Measurements from ENCODE around the gene MED8.

The MED8 gene

GRCh38 chr1:43389326-43390313 lies at the start of gene MED8, which contains the start of gene SZT2:
Gene MED8, minus strand, starts transcription at chr1:43389800. Its CDS starts 36 bp downstream, at chr1:43389764.
Gene SZT2, plus strand, starts transcription at chr1:43389899. Its CDS starts 70 bp downstream, at chr1:43389969.
- Histone ChIP-seq H3K27ac (ENCODE audit: low read depth, low read length) (peak within 1 kb of the TSS; percentile 11; the same call in 1 of the 2 replicates), H3K4me3 (ENCODE audit: low read depth, low read length) (peak within 1 kb of the TSS; percentile 92), H3K9me3 (ENCODE audit: control insufficient read depth, insufficient read depth, low read depth, low read length) (no peaks in the 10 kb centered on the region), H3K27me3 (ENCODE audit: control insufficient read depth, insufficient read depth, low read length) (no peaks in the 10 kb centered on the region), H3K4me1 (ENCODE audit: control insufficient read depth, insufficient read depth, low read length) (peaks cover 10% of the 10 kb centered on the region; the same call in 1 of the 2 replicates), H3K9ac (ENCODE audit: low read length) (peak within 1 kb of the TSS; percentile 86), H3K36me3 (ENCODE audit: control insufficient read depth, insufficient read depth, low read length) (peaks cover 33% of the 10 kb centered on the region)

GRCh38 chr1:43438953-43439581 lies 49.5 kb upstream of the MED8 start:
- H3K9ac ChIP-seq (ENCODE audit: low read length), result no peak overlapping the region
- no peaks in the 10 kb centered on the region for H3K4me1 ChIP-seq (ENCODE audit: control insufficient read depth, insufficient read depth, low read length)
- H3K27me3 ChIP-seq (ENCODE audit: control insufficient read depth, insufficient read depth, low read length), result no peaks in the 10 kb centered on the region
- H3K4me3 ChIP-seq (ENCODE audit: low read depth, low read length), result no peak overlapping the region
- no peaks in the 10 kb centered on the region for H3K9me3 ChIP-seq (ENCODE audit: control insufficient read depth, insufficient read depth, low read depth, low read length)
- H3K27ac ChIP-seq (ENCODE audit: low read depth, low read length), result no peak overlapping the region
- peaks cover 78% of the 10 kb centered on the region for H3K36me3 ChIP-seq (ENCODE audit: control insufficient read depth, insufficient read depth, low read length)

DNA sequence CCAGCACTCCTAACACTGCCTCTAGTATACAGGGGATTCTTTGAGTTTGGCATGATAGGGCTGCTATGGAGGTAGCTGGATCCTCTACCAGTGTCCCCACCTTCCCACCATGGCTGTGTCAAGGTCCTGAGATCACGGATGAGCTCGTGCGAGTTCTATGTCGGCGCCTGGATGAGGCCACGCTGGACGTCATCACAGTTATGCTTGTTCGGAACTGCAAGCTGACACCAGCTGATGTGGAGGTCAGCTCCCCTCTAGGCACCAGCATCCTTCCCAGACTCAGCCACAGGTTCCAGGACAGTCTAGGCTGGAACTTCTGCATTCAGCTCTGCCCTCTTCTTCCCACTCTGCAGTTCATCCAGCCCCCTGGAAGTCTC lies 49.0 kb upstream of the MED8 start:
- Histone ChIP-seq H3K9ac (ENCODE audit: low read length) (no peak overlapping the region), H3K27ac (ENCODE audit: low read depth, low read length) (no peak overlapping the region), H3K36me3 (ENCODE audit: control insufficient read depth, insufficient read depth, low read length) (peaks cover 78% of the 10 kb centered on the region)

GRCh38 chr1:43438006-43438405 lies 48.4 kb upstream of the MED8 start:
- Histone ChIP-seq H3K36me3 (ENCODE audit: control insufficient read depth, insufficient read depth, low read length) (peaks cover 77% of the 10 kb centered on the region), H3K4me1 (ENCODE audit: control insufficient read depth, insufficient read depth, low read length) (no peaks in the 10 kb centered on the region)

More for the DNA sequence above, 49.0 kb upstream of the MED8 start:
- no peaks in the 10 kb centered on the region for H3K4me1 ChIP-seq (ENCODE audit: control insufficient read depth, insufficient read depth, low read length)
- H3K9me3 ChIP-seq (ENCODE audit: control insufficient read depth, insufficient read depth, low read depth, low read length), result no peaks in the 10 kb centered on the region
- no peaks in the 10 kb centered on the region for H3K27me3 ChIP-seq (ENCODE audit: control insufficient read depth, insufficient read depth, low read length)
- no peak overlapping the region for H3K4me3 ChIP-seq (ENCODE audit: low read depth, low read length)

GRCh38 chr1:43437031-43437973 lies 47.7 kb upstream of the MED8 start:
- Histone ChIP-seq H3K27ac (ENCODE audit: low read depth, low read length) (no peak overlapping the region), H3K27me3 (ENCODE audit: control insufficient read depth, insufficient read depth, low read length) (no peaks in the 10 kb centered on the region), H3K36me3 (ENCODE audit: control insufficient read depth, insufficient read depth, low read length) (peaks cover 81% of the 10 kb centered on the region), H3K4me3 (ENCODE audit: low read depth, low read length) (no peak overlapping the region), H3K9ac (ENCODE audit: low read length) (no peak overlapping the region), H3K9me3 (ENCODE audit: control insufficient read depth, insufficient read depth, low read depth, low read length) (no peaks in the 10 kb centered on the region), H3K4me1 (ENCODE audit: control insufficient read depth, insufficient read depth, low read length) (no peaks in the 10 kb centered on the region)

More at GRCh38 chr1:43438006-43438405, 48.4 kb upstream of the MED8 start:
- Histone ChIP-seq H3K9me3 (ENCODE audit: control insufficient read depth, insufficient read depth, low read depth, low read length) (no peaks in the 10 kb centered on the region), H3K4me3 (ENCODE audit: low read depth, low read length) (no peak overlapping the region), H3K27ac (ENCODE audit: low read depth, low read length) (no peak overlapping the region), H3K27me3 (ENCODE audit: control insufficient read depth, insufficient read depth, low read length) (no peaks in the 10 kb centered on the region), H3K9ac (ENCODE audit: low read length) (no peak overlapping the region)

- no peak overlapping the region for H3K27ac ChIP-seq (ENCODE audit: low read depth, low read length)
- no peaks in the 10 kb centered on the region for H3K4me1 ChIP-seq (ENCODE audit: control insufficient read depth, insufficient read depth, low read length)
- no peaks in the 10 kb centered on the region for H3K27me3 ChIP-seq (ENCODE audit: control insufficient read depth, insufficient read depth, low read length)
- no peaks in the 10 kb centered on the region for H3K9me3 ChIP-seq (ENCODE audit: control insufficient read depth, insufficient read depth, low read depth, low read length)
- no peak overlapping the region for H3K9ac ChIP-seq (ENCODE audit: low read length)
- H3K36me3 ChIP-seq (ENCODE audit: control insufficient read depth, insufficient read depth, low read length), result peaks cover 86% of the 10 kb centered on the region
- no peak overlapping the region for H3K4me3 ChIP-seq (ENCODE audit: low read depth, low read length)
Measured at GRCh38 chr1:43436371-43436770, 46.8 kb upstream of the MED8 start.

GRCh38 chr1:43435146-43436145 lies 45.8 kb upstream of the MED8 start:
- Histone ChIP-seq H3K36me3 (ENCODE audit: control insufficient read depth, insufficient read depth, low read length) (peaks cover 86% of the 10 kb centered on the region), H3K27ac (ENCODE audit: low read depth, low read length) (no peak overlapping the region), H3K9me3 (ENCODE audit: control insufficient read depth, insufficient read depth, low read depth, low read length) (no peaks in the 10 kb centered on the region)

DNA sequence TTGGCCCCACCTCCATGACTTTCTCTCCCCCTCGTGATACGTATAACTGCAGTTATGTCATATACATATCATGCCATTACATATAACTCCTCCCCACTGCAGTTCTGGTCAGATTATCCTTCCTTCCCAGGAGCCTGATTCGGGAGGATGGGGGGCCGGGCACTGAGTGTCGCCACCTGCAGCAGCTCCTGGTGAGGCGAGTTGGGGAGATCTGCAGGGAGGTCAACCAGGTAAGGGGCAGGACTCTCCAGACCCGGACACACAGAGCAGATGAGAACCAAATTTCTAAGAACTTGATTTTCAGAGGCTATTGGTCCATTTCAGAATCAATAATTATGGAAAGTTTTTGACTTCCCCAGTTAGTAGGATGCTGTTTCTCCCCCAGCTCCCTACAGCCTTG lies 44.7 kb upstream of the MED8 start:
- Histone ChIP-seq H3K27me3 (ENCODE audit: control insufficient read depth, insufficient read depth, low read length) (no peaks in the 10 kb centered on the region), H3K4me1 (ENCODE audit: control insufficient read depth, insufficient read depth, low read length) (no peaks in the 10 kb centered on the region), H3K9me3 (ENCODE audit: control insufficient read depth, insufficient read depth, low read depth, low read length) (no peaks in the 10 kb centered on the region), H3K4me3 (ENCODE audit: low read depth, low read length) (no peak overlapping the region), H3K9ac (ENCODE audit: low read length) (no peak overlapping the region), H3K36me3 (ENCODE audit: control insufficient read depth, insufficient read depth, low read length) (peaks cover 88% of the 10 kb centered on the region), H3K27ac (ENCODE audit: low read depth, low read length) (no peak overlapping the region)

More at GRCh38 chr1:43435146-43436145, 45.8 kb upstream of the MED8 start:
- Histone ChIP-seq H3K4me3 (ENCODE audit: low read depth, low read length) (no peak overlapping the region), H3K9ac (ENCODE audit: low read length) (no peak overlapping the region), H3K4me1 (ENCODE audit: control insufficient read depth, insufficient read depth, low read length) (no peaks in the 10 kb centered on the region), H3K27me3 (ENCODE audit: control insufficient read depth, insufficient read depth, low read length) (no peaks in the 10 kb centered on the region)

DNA sequence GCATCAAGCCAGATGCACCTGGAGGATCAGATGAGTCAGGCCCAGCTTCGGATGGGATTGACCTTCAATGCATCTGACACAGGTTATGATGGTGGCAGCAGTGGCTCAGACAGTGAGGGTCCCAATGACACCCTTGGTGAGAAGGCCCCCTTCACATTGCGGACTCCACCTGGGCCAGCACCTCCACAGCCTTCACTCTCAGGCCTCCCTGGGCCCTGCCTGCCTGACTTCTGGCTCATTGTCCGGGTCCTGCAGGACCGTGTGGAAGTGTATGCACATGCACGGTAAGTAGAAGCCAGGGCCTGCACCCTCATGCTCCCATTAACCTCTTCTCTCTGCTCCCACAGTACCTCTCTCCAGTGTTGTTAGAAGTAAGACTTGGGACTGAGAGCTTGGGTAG lies 43.3 kb upstream of the MED8 start:
- Histone ChIP-seq H3K27me3 (ENCODE audit: control insufficient read depth, insufficient read depth, low read length) (no peaks in the 10 kb centered on the region), H3K4me1 (ENCODE audit: control insufficient read depth, insufficient read depth, low read length) (no peaks in the 10 kb centered on the region), H3K9ac (ENCODE audit: low read length) (no peak overlapping the region), H3K36me3 (ENCODE audit: control insufficient read depth, insufficient read depth, low read length) (peaks cover 88% of the 10 kb centered on the region), H3K9me3 (ENCODE audit: control insufficient read depth, insufficient read depth, low read depth, low read length) (no peaks in the 10 kb centered on the region), H3K4me3 (ENCODE audit: low read depth, low read length) (no peak overlapping the region), H3K27ac (ENCODE audit: low read depth, low read length) (no peak overlapping the region)

Data from HUES6 (cell line).